ENCODE measurements around the gene NR6A1. TPM values are rescaled to one million over a fixed set of nuclear protein-coding genes. Genes with fewer than 3 reads are reported as not detected.

Gene NR6A1
- total RNA-seq, 1 donor from 2014 or later: 63.8 TPM

DNA sequence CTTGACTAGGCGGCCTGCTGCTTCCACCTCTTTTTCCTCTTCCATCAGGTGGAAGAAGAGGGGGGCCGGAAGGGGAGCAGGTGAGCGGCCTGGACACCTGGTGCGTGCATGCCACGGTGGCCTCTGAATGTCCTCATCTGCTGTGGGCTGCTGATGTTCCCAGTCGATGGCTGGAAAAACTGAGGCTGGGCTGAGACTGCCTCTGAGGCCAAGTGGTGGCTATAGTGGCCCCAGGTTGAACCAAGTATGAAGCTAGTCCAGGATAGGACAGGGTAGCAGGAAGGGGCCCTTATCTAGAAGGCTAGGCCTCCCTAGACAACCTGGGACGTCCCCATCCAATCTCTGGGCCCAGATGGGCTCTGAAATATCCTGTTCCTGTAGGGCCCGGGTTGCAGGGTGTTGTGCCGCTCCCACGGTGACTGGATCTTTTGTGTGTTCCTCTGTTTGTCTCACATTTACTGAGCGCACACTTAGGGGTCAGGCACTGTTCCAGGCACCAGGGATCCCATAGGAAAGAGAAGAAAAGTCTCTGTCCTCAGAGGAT is 263.2 kb downstream of the NR6A1 start:
- Mint-ChIP-seq H3K36me3 (ENCODE audit: low read depth, unreplicated experiment) (peaks cover 6% of the 10 kb centered on the region), H3K4me3 (ENCODE audit: unreplicated experiment) (no peak overlapping the region), H3K27ac (ENCODE audit: unreplicated experiment) (no peak overlapping the region), H3K9me3 (ENCODE audit: unreplicated experiment) (no peaks in the 10 kb centered on the region), H3K4me1 (ENCODE audit: unreplicated experiment) (peaks cover 30% of the 10 kb centered on the region), H3K27me3 (ENCODE audit: unreplicated experiment) (peaks cover 19% of the 10 kb centered on the region)
- DNase-seq (ENCODE audit: low spot score): no peak
- TF ChIP-seq, protein P1, sequence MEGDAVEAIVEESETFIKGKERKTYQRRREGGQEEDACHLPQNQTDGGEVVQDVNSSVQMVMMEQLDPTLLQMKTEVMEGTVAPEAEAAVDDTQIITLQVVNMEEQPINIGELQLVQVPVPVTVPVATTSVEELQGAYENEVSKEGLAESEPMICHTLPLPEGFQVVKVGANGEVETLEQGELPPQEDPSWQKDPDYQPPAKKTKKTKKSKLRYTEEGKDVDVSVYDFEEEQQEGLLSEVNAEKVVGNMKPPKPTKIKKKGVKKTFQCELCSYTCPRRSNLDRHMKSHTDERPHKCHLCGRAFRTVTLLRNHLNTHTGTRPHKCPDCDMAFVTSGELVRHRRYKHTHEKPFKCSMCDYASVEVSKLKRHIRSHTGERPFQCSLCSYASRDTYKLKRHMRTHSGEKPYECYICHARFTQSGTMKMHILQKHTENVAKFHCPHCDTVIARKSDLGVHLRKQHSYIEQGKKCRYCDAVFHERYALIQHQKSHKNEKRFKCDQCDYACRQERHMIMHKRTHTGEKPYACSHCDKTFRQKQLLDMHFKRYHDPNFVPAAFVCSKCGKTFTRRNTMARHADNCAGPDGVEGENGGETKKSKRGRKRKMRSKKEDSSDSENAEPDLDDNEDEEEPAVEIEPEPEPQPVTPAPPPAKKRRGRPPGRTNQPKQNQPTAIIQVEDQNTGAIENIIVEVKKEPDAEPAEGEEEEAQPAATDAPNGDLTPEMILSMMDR (IDR thresholded peaks at IDR 0.05; ENCODE audit: unreplicated experiment): no peak

DNA sequence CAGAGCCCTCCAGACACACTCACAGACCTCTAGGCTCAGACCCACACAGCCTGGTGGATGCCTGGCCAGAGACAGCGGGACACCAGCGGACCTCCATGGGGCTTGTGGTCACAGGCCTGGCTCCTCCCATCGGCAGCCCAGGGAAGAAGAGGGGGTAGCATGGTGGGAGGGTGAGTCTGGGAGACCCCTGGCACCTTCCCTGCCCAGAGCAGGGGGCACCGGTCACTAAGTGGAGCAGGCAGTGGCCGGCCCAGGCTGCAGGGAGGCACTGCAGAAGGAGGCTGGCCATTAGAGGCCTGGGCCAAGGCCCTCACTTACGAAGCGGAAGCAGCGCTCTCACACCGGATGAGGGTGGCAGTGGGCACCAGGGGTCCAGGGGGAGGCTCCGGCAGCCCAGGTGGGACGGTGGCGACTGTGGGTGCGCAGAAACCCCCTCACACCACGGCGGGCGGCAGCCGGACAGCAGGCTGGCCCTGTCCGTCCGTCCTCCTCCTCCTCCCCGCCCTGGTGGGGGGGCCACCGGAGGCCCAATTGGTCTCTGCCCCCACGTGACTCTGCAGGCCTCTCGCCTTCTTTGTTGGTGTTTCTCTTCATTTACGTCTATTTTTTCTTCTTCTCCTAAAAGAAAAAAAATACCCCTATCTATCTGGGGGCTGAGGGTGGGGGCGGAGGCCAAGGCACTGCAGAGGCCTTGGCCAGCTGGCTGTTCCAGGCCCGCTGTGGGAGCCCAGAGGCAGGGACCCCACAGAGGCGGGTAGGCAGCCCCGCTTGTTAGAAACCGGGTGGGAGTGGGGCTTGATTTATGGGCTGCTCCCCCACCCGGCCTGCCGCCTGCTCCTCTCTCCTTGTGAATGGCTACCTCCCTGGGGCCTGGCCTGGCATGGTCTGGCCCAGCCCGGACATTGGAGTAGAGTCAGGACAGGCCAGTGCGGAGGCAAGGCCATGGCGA is 263.9 kb downstream of the NR6A1 start, which contains the start of gene NR5A1:
Gene NR5A1 (minus strand): TSS at position 469 of the 949 bp plus-strand sequence. CDS start 4,004 bp downstream, outside the sequence.
- DNase-seq (ENCODE audit: low spot score): no peak
- TF ChIP-seq, protein P1 (IDR thresholded peaks at IDR 0.05; ENCODE audit: unreplicated experiment): no peak
- peaks cover 19% of the 10 kb centered on the region for H3K27me3 Mint-ChIP-seq (ENCODE audit: unreplicated experiment)
- H3K9me3 Mint-ChIP-seq (ENCODE audit: unreplicated experiment): no peaks in the 10 kb centered on the region
- H3K36me3 Mint-ChIP-seq (ENCODE audit: low read depth, unreplicated experiment): peaks cover 5% of the 10 kb centered on the region
- H3K4me1 Mint-ChIP-seq (ENCODE audit: unreplicated experiment): peaks cover 24% of the 10 kb centered on the region
- H3K4me3 Mint-ChIP-seq (ENCODE audit: unreplicated experiment): no peak within 1 kb of the TSS
- H3K27ac Mint-ChIP-seq (ENCODE audit: unreplicated experiment): no peak within 1 kb of the TSS

DNA sequence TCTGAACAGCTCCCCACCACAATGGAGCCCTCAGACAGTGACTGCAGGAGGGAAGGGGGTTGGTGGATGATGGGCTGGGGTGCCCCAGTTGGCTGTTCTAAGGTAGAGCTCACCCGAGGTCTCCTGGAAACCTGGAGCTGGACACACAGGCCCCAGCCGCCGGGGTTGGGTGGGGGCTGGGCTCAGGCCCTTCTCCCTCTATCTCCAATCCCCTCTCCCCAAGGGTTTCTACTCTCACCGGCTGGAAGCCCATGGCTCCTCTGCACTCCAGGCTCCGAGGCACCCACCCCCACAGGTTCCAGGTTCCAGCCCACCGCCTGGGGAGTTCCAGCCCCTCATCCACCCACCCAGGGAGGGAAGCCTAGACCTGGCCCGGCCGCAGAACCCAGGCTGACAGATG is 264.7 kb downstream of the NR6A1 start:
- DNase-seq (ENCODE audit: low spot score): no peak
- H3K4me3 Mint-ChIP-seq (ENCODE audit: unreplicated experiment): no peak overlapping the region
- H3K27me3 Mint-ChIP-seq (ENCODE audit: unreplicated experiment): peaks cover 19% of the 10 kb centered on the region
- no peak overlapping the region for H3K27ac Mint-ChIP-seq (ENCODE audit: unreplicated experiment)
- peaks cover 5% of the 10 kb centered on the region for H3K36me3 Mint-ChIP-seq (ENCODE audit: low read depth, unreplicated experiment)
- TF ChIP-seq, protein P1 (IDR thresholded peaks at IDR 0.05; ENCODE audit: unreplicated experiment): no peak
- H3K9me3 Mint-ChIP-seq (ENCODE audit: unreplicated experiment): no peaks in the 10 kb centered on the region
- H3K4me1 Mint-ChIP-seq (ENCODE audit: unreplicated experiment): peaks cover 17% of the 10 kb centered on the region

DNA sequence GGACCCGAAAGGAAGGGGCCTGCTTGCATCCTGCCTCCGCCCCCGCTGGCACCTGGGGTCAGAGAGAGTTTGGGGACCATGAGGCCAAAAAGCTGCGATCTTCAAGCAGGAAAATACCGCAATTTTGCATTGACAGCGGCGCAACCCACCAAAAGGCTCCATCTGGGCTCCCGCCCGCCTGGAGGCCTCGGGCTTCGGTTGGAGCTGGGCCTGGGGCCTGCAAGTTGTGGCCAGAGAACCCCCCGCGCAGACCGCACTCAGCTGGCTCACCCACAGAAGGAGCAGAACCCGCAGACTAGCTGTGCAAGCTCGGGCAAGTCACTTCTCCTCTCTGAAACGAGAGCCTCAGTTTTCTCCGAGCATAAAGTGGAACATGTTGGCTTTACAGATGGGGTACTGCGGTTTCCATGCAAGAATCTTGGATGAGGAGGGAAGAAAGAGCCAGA is 265.2 kb downstream of the NR6A1 start:
- H3K4me3 Mint-ChIP-seq (ENCODE audit: unreplicated experiment): no peak overlapping the region
- H3K9me3 Mint-ChIP-seq (ENCODE audit: unreplicated experiment): no peaks in the 10 kb centered on the region
- H3K4me1 Mint-ChIP-seq (ENCODE audit: unreplicated experiment): peaks cover 13% of the 10 kb centered on the region

More for the DNA sequence above, 265.2 kb downstream of the NR6A1 start:
- H3K27ac Mint-ChIP-seq (ENCODE audit: unreplicated experiment): no peak overlapping the region
- no peak for DNase-seq (ENCODE audit: low spot score)
- H3K27me3 Mint-ChIP-seq (ENCODE audit: unreplicated experiment): peaks cover 19% of the 10 kb centered on the region
- TF ChIP-seq, protein P1 (IDR thresholded peaks at IDR 0.05; ENCODE audit: unreplicated experiment): no peak
- peaks cover 6% of the 10 kb centered on the region for H3K36me3 Mint-ChIP-seq (ENCODE audit: low read depth, unreplicated experiment)

Data from endothelial cell (in vitro differentiated cells).